Activated CD4-positive, alpha-beta T cell treated with anti-CD3 and anti-CD28 coated beads, Interleukin-2, amount 50 U/mL, for 24 hours (primary cell): Measurements from ENCODE around the gene OR52B2.
"Not testable (repeated sequence)": the region's sequence is repeated elsewhere in the genome, so short reads cannot be mapped to it uniquely, and the experiment has no call there.

Experiments used
- DNase-seq, 2 donors: peaks; one replicate each; pipeline ENCODE4 v3.0.0-alpha.2; 2020; ENCODE audit warnings: low read depth in 1 of 2, low spot score in 1 of 2

OR52B2 gene

GRCh38 chr11:6152126-6152525 is 18.0 kb downstream of the OR52B2 start:
- no peak for DNase-seq

DNA sequence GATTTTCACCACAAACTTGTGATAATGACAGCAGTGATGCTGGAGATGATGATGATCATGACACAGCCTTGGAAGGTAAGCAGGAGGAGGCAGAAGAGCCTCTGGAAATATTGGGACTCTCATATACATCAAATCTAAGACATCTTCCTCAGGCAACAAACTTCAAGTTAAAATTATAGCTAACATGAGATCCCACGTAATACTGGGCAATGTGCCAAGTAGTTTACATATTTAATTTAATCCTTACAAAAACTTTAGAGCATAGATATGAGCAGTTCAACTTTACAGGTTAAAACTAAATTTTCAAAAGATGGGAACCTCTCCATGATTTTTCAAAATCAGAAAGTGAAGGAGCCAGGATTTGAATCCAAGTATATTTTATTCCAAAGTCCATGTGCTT is 19.0 kb downstream of the OR52B2 start:
- no peak for DNase-seq

DNA sequence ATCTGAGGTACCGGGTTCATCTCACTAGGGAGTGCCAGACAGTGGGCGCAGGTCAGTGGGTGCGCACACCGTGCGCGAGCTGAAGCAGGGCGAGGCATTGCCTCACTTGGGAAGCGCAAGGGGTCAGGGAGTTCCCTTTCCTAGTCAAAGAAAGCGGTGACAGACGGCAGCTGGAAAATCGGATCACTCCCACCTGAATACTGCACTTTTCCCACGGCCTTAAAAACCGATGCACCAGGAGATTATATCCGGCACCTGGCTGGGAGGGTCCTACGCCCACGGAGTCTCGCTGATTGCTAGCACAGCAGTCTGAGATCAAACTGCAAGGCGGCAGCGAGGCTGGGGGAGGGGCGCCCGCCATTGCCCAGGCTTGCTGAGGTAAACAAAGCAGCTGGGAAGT is 26.4 kb downstream of the OR52B2 start:
- not testable (repeated sequence) for DNase-seq

GRCh38 chr11:6142936-6143335 is 27.2 kb downstream of the OR52B2 start:
- DNase-seq: no peak

DNA sequence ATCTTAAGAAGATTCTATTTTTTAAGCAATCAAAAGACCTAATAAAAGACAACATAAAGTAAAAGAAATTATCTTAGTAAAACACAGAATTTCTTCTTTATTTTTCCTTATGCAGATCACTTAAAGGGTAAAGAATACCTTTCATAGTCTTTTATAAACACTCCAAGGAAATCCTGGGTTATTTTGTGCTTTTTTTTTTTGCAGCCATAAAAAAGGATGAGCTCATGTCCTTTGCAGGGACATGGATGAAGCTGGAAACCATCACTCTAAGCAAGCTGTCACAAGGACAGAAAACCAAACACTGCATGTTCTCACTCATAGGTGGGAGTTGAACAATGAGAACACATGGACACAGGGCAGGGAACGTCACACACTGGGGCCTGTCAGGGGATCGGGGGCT is 34.2 kb downstream of the OR52B2 start:
- not testable (repeated sequence) for DNase-seq

- no peak for DNase-seq
Observed at GRCh38 chr11:6132431-6132830, 37.7 kb downstream of the OR52B2 start.

DNA sequence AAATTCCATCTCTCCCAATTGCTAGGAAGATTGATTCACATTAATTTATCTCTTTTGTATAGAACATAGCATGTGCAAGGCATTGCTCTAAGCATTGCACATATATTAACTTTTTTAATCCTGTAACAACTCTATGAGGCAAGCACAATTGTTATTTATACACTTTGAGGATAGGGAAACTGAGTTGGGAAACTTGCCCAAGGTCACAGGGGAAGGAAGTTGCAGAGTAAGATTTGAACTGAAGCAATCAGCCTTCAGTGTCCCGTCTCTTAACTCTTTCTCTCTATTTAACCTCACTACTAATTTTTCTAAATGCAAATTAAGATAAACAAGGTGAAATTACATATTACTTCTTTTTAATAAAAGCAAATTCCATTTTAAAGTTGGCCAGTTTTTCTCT is 40.5 kb downstream of the OR52B2 start:
- no peak for DNase-seq

DNA sequence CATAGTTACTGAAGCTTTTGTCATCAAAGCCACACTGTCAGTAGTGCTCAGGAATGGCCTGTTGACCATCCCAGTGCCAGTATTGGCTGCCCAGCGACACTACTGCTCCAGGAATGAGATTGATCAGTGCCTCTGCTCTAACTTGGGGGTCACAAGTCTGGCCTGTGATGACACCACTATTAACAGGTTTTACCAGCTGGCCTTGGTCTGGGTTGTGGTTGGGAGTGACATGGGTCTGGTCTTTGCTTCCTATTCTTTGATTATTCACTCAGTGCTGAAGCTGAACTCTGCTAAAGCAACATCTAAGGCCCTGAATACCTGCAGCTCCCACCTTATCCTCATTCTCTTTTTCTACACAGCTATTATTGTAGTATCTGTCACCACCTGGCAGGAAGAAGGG is 41.1 kb downstream of the OR52B2 start:
- DNase-seq: no peak

DNA sequence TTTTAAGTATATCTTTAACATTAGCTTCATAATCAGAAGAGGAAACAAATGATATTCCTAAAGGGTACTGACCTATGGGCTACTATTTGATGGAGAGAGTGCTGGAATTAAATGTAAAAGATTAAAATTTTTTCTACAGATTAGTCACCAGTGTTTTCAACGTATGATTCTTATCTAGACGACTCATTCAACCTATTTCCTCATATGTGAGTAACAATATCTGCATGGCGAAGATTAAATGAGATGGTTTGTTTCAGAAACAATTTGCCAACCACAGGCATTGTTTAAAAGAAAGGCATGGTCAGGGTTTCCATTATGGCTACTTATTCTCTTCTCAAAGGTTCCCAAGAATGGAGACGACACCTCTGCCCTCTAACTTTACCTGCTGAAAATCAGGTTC is 42.2 kb downstream of the OR52B2 start:
- no peak for DNase-seq

DNA sequence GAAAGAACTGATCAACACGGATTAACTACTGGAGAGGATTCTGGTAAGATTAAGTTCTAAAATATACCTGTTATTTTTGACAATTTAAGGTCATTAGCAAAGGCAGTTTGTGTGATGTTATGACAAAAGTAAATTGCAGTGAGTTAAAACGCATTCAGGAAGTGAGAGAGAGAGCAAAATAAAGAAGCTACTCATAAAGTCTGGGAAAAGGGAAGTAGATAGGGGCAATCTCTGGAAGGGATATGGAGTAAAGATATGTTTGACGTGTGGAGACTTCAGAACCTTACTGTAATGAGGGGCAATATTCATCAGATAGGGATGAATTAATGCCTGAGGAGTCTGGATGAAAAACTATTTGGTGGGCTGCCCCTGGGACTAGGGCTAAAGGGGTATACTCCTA is 45.9 kb downstream of the OR52B2 start:
- no peak for DNase-seq
